HL-60 (cell line): ENCODE results near the gene SSX2IP.

Experiments used
- DNase-seq, 2 experiments: peaks; one replicate each; pipeline ENCODE4 v3.0.0-alpha.2; 2010 to 2020; ENCODE audit warnings: low read depth in 1 of 2, low spot score in 1 of 2
- H3K27ac ChIP-seq: fragments of 250-450 bp; sonication (Bioruptor Pico); replicated peaks from 2 replicates; pipeline ENCODE4 v1.5.1; 2020; ENCODE audit warnings: mild to moderate bottlenecking, moderate library complexity
- H3K27me3 ChIP-seq: fragments of 250-450 bp; sonication (Bioruptor Pico); 2 replicates; pipeline ENCODE4 v1.5.1; 2021; ENCODE audit warnings: mild to moderate bottlenecking, moderate library complexity; ENCODE audit not compliant: insufficient read depth, poor library complexity, severe bottlenecking
- H3K4me3 ChIP-seq: replicated peaks from 2 replicates; pipeline ENCODE4 v1.5.1; 2011; ENCODE audit warnings: mild to moderate bottlenecking, control low read depth, low read length; ENCODE audit not compliant: insufficient read depth
- GABPA ChIP-seq: IDR thresholded peaks from 2 replicates; pipeline ENCODE4 v1.6.1; 2012; ENCODE audit warnings: low read depth
- POLR2AphosphoS5 ChIP-seq: IDR thresholded peaks from 2 replicates; pipeline ENCODE4 v1.6.1; 2012; ENCODE audit warnings: low read depth
- SPI1 ChIP-seq: IDR thresholded peaks from 2 replicates; pipeline ENCODE4 v1.6.1; 2012; ENCODE audit warnings: low read depth, mild to moderate bottlenecking, borderline replicate concordance
- TF ChIP-seq, protein P1 (sequence below): IDR thresholded peaks from 2 replicates; pipeline ENCODE4 v1.6.1; 2012; ENCODE audit warnings: low read depth; ENCODE audit not compliant: insufficient replicate concordance
- TF ChIP-seq, protein P2 (sequence below): IDR thresholded peaks from one replicate; pipeline ENCODE4 v1.5.1; 2011; ENCODE audit warnings: low read length, control low read depth, inconsistent platforms; ENCODE audit not compliant: insufficient read depth

SSX2IP gene

DNA sequence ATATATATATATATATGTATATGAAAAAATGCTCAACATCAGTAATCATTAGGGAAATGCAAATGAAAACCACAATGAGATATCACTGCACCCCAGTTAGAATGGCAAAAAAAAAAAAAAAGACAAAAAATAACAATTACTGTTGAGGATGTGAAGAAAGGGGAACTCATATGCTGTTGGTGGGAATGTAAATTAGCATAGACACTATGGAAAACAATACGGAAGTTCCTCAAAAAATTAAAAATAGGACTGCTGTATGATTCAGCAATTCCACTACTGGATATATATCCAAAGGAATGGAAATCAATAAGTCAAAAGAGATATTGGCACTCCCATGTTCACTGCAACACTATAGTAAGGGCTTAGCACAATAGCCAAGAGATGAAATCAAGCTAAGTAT lies 74.5 kb downstream of the SSX2IP start:
- Histone ChIP-seq H3K27ac (no peak overlapping the region), H3K4me3 (no peak overlapping the region), H3K27me3 (no peaks in the 10 kb centered on the region)
- TF ChIP-seq POLR2AphosphoS5, result no peak
- TF ChIP-seq SPI1, result peak; percentile 63; the same call in 1 of the 2 replicates
- no peak for DNase-seq

DNA sequence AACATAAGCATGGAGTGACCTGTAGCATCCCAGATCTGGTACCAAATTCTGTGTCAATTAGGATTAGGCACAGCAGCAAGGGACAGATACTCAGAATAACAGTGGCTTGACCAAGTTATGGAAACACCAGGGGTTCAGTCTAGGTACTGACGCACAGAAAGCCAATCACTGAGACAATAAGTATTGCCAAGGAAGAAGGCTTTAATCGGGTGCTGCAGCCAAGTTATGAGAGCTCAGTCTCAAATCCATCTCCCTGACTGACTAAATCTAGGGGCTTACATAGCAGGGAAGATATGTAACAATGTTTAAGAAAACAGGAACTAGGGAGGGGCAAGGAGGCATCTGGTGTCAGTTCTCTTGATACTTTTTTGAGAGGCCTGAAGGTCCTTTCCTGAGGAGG lies 76.4 kb downstream of the SSX2IP start:
- no peak for DNase-seq
- no peak overlapping the region for H3K4me3 ChIP-seq
- no peak for TF ChIP-seq POLR2AphosphoS5
- TF ChIP-seq, protein P1, sequence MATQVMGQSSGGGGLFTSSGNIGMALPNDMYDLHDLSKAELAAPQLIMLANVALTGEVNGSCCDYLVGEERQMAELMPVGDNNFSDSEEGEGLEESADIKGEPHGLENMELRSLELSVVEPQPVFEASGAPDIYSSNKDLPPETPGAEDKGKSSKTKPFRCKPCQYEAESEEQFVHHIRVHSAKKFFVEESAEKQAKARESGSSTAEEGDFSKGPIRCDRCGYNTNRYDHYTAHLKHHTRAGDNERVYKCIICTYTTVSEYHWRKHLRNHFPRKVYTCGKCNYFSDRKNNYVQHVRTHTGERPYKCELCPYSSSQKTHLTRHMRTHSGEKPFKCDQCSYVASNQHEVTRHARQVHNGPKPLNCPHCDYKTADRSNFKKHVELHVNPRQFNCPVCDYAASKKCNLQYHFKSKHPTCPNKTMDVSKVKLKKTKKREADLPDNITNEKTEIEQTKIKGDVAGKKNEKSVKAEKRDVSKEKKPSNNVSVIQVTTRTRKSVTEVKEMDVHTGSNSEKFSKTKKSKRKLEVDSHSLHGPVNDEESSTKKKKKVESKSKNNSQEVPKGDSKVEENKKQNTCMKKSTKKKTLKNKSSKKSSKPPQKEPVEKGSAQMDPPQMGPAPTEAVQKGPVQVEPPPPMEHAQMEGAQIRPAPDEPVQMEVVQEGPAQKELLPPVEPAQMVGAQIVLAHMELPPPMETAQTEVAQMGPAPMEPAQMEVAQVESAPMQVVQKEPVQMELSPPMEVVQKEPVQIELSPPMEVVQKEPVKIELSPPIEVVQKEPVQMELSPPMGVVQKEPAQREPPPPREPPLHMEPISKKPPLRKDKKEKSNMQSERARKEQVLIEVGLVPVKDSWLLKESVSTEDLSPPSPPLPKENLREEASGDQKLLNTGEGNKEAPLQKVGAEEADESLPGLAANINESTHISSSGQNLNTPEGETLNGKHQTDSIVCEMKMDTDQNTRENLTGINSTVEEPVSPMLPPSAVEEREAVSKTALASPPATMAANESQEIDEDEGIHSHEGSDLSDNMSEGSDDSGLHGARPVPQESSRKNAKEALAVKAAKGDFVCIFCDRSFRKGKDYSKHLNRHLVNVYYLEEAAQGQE, result no peak
- TF ChIP-seq, protein P2, sequence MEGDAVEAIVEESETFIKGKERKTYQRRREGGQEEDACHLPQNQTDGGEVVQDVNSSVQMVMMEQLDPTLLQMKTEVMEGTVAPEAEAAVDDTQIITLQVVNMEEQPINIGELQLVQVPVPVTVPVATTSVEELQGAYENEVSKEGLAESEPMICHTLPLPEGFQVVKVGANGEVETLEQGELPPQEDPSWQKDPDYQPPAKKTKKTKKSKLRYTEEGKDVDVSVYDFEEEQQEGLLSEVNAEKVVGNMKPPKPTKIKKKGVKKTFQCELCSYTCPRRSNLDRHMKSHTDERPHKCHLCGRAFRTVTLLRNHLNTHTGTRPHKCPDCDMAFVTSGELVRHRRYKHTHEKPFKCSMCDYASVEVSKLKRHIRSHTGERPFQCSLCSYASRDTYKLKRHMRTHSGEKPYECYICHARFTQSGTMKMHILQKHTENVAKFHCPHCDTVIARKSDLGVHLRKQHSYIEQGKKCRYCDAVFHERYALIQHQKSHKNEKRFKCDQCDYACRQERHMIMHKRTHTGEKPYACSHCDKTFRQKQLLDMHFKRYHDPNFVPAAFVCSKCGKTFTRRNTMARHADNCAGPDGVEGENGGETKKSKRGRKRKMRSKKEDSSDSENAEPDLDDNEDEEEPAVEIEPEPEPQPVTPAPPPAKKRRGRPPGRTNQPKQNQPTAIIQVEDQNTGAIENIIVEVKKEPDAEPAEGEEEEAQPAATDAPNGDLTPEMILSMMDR, result no peak
- no peaks in the 10 kb centered on the region for H3K27me3 ChIP-seq
- H3K27ac ChIP-seq, result no peak overlapping the region

DNA sequence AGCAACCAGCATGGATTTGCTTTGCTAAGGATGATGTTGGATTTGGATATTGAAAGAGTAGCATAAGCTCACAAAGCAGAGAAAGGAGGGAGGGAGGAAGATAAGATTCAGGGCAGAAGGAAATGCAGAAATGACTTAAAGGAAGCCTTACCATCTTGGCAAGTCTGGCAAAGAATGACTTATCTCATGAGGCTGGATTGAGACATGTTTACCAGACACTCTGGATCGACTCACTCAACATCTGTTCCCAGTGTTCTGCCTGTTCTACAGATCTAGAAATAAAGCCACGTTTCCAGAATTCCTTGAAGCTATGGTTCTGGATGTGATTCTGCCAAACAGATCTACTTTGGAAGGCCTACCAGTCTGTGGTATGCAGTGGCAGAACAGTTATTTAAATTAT lies 77.2 kb downstream of the SSX2IP start:
- H3K27me3 ChIP-seq, result no peaks in the 10 kb centered on the region
- no peak overlapping the region for H3K4me3 ChIP-seq
- no peak for TF ChIP-seq GABPA
- H3K27ac ChIP-seq, result no peak overlapping the region
- no peak for DNase-seq

DNA sequence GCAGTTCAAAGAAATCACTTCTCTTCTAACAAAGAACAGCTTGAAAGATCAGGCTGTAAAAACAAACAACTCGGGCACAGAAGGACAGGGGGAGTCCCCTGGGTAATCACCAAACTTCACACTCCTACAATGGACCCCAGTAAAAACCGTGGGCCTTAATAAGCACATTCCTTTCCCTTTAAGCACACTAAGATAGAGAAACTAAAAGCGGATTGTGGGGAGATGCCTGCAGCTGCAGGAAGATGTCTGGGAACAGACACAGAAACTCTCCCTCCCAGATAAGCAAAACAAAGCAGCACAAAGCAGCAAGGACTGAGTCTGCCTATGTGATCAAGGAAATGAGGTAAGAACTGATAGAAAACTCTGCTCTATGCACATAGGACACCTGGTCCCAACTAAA lies 78.5 kb downstream of the SSX2IP start:
- no peaks in the 10 kb centered on the region for H3K27me3 ChIP-seq
- no peak for DNase-seq
- TF ChIP-seq, protein P2, result no peak
- TF ChIP-seq GABPA (no peak), POLR2AphosphoS5 (no peak), SPI1 (no peak)
- TF ChIP-seq, protein P1, result no peak

DNA sequence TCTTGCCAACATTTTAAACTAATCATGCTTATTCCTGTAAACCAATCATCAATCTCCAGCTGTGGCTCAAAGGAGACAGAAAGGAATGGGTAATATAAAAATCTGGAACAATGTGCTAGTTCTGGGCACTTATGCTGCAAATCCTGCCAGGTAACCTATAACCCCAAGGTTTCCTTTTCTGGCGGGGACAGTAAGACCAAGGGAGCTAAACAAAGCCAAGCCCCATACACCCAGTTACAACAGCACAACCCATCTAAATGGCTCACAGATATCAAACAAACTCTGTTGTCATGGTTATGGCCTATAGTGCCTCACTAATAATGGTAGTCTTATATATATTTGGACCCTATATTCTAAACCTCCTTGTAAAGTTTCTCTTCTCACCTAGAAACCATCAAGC lies 79.2 kb downstream of the SSX2IP start:
- no peak for DNase-seq
- TF ChIP-seq SPI1 (no peak), GABPA (no peak), POLR2AphosphoS5 (no peak)
- TF ChIP-seq, protein P2, result no peak
- TF ChIP-seq, protein P1, result no peak
- Histone ChIP-seq H3K27ac (no peak overlapping the region), H3K4me3 (no peak overlapping the region), H3K27me3 (no peaks in the 10 kb centered on the region)

More for the DNA sequence above, 78.5 kb downstream of the SSX2IP start:
- H3K27ac ChIP-seq, result no peak overlapping the region
- no peak overlapping the region for H3K4me3 ChIP-seq
